Activated naive CD4-positive, alpha-beta T cell treated with anti-CD3 and anti-CD28 coated beads, Interleukin-2, amount 50 U/mL, for 16 hours (primary cell): ENCODE measurements around the gene MPPE1.

Experiments
- DNase-seq: peaks from one replicate; pipeline ENCODE4 v3.0.0-alpha.2; 2020

MPPE1 gene

DNA sequence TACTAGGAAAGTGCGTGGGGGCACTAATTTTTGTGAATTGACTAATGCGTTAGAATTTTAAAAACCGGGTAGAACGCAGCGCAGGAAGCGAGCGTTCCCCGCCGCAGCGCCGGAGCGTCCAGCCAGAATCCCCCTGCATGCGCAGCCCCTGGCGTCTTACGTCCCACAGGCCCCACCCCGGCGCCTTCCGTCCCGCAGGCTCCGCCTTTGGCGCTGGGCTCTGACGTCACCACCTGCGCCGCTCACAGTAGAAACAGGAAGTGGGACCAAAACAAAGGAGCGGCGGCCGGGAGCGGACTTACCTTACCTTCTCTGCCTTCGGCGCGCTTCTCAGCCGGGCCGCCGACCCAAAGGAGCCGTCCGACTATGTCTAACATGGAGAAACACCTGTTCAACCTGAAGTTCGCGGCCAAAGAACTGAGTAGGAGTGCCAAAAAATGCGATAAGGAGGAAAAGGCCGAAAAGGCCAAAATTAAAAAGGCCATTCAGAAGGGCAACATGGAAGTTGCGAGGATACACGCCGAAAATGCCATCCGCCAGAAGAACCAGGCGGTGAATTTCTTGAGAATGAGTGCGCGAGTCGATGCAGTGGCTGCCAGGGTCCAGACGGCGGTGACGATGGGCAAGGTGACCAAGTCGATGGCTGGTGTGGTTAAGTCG, 56.8 kb downstream of the MPPE1 start, which contains the start of gene CHMP1B:
Gene CHMP1B (plus strand): TSS at position 268 of the 660 bp plus-strand sequence. CDS start 99 bp downstream, at position 367.
- peak; percentile 97 for DNase-seq

DNA sequence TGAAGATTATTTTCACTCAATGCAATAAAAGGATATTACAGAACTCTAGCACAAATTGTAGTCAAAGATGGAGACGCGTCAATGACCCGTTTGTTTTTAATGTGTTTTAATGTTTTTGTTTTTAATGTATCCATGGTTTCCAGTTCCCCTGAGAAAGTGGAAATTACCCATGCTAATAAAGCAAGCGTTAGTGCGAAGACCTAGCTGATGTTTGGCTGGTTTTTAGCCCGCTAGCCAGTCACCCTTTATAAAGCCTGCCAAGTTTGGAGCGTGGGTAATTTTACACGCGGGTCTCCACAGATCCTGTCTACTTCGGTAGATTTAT, 57.3 kb downstream of the MPPE1 start:
- no peak for DNase-seq

DNA sequence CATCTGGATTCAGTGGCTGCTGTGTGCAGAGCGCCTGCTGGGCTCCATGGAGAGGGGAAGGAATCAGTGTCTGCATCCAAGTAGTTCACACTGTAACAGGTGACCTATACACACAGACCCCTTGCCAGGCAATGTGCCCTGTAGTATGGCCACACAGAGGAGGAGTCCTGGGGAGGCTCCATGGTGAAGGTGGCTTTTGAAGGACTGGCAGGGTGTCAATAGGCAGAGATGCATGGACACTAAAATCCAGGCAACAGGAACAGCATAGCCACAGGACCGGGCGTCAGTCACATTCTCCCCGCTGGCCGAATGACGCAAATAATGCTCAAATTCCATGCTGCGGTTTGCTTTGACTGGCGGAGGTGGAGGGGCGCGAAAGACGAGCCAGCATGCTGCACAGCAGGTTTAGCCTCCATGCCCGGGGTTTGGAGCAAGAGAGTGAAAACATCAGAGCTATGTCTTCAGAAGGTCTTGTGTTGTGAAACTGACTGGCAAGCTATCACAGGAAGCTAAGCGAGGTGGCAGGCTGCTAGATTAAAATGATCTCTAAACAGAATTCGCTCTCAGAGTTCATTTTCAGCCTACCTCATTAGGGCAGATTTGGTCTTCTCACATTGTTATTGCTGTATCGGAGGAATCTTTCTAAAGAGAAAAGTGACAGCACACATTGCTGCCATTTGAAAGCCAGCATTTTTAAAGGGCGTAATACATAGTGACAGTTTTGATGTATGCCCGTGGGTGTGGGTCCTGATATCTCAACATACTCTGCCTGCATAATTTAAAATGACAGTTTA, 58.1 kb downstream of the MPPE1 start:
- DNase-seq = peak; percentile 34

DNA sequence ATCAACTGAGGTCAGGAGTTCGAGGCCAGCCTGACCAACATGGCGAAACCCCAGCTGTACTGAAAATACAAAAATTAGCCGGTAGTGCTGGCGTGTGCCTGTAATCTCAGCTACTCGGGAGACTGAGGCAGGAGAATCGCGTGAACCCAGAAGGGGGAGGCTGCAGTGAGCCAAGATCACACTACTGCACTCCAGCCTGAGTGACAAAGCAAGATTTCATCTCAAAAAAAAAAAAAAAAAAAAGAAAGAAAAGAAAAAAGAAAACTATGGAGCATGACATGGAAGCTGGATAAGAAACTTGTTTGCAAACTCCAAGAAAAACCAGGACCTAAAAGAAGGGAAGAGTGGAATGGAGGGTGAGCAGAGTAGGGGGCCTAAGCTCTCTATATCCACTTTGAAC, 58.8 kb downstream of the MPPE1 start:
- DNase-seq = no peak

DNA sequence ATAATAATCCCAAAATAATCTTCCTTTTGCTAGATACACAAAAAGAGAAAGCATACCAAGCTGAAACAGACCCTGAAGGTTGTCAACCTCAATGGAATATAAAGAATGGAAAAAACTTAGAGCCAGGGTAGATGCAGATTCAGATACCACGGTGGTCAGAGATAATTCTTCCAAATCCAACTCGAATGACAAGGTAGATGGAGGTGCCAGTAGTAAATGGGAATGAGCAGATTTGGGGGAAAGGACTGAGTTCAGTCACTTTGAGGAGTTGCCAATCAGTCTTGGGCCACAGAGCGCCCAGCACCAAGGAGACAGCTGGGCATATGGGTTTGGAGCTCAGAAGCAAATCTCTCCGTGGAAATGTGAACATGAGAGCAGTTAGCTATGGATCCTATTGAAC, 60.3 kb downstream of the MPPE1 start:
- DNase-seq = no peak

DNA sequence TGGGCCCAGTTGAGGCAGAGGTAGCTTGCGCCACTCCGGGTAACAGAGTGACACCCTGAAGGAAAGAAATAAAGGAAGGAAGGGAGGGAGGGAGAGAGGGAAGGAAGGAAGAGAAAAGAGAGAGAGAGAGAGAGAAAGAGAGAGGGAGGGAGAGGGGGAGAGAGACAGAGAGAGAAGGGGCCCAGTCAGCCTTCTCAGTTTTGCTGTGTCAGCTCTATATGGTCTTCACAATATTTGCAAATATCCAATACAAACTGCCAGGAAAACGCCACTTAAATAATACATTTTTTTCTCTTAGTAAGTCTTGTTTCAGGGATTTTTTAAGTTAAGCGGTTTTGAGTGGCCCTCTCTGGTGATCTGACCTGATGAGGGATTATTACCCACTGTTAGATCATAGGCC, 62.5 kb downstream of the MPPE1 start:
- DNase-seq = no peak

DNA sequence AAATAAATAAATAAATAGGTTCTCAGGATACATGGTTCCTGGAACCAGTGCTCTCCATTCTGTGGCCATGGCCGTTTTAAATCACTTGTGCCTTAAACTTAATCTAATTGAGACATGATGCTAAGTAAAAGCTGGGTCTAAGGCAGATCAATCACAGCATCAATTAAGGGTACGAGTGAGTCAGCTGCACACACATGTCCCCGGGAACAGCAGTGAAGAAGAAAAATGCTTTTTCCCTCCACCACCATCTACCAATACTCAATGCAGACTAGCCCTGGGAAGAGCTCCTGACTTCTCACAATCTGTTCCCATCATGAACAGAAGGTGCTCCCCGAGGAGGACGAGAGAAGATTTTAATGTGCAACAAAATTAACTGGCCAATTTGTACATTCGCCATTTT, 63.7 kb downstream of the MPPE1 start:
- DNase-seq = no peak

DNA sequence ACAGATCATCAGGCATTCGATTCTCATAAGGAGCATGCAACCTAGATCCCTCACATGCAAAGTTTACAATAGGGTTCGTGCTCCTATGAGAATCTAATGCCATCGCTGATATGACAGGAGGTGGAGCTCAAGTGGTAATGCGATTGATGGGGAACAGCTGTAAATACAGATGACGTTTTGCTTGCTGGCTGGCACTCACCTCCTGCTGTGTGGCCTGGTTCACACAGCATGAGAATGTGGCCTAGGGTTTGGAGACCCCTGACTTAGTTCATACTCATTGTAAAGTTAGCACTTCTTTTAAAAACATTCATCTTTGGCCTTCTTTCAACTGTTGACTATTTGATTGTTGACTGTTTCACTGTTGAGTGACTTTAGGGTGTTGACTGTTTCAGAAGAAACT, 65.6 kb downstream of the MPPE1 start:
- DNase-seq = no peak

DNA sequence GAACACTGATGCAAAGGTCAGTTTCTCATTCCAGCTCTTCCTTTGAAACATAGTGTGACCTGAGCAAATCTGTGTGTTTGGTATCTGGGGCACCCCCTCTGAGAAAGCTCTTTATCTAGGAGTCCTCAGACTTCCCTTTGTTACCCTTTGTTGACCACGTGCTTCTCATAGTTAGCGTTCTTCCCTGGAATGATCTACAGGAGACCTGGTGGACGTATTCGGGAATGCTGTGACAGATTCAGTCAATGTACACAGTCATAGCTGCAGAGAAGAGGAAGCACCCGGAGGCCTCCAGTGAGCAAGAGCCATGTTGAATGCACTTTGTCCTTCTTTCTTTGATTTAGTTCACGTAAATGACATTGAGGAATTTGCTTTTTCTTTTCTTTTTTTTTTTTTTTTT, 67.6 kb downstream of the MPPE1 start:
- no peak for DNase-seq

DNA sequence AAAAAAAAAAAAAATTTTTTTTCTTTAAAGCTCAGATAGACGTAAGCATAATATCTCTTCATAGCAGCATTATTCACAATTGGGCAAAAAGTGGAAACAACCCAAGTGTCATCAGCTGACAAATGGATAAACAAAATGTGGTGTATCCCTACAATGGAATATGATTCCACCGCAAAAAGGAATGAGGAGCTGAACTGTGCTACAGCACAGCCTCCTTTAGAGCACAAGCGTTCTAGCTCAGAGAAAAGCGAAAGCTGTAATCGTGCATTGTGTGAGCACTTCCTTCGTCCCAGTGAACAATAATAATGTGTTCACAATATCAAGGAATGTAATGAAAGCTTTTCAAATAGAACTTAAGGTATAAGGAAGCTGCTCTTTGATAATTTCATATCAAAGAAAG, 68.6 kb downstream of the MPPE1 start:
- no peak for DNase-seq

DNA sequence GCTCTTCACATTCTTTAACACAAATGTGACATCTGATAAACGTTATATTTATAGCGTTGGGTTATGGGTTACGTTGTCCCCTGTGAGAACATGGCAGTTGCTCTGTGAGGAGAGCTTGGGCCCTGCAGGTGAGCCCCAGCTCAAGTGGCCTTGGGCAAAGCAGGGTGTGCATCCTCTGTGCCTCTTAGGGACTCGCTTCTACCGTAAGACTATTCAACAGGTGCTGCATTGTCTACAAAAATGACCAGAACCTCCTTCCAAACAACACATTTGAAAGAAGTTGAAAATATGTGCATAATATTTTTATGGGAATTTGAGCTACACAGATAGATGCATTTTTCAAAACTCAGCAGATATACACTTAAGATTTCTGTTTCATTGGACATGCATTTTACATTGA, 73.3 kb downstream of the MPPE1 start:
- DNase-seq = no peak
